ENCODE data around the gene CPXM2. TPM values are rescaled to one million over a fixed set of nuclear protein-coding genes. Genes with fewer than 3 reads are reported as not detected.

The CPXM2 gene
- total RNA-seq, 1 experiment from 2014 or later: not detected

DNA sequence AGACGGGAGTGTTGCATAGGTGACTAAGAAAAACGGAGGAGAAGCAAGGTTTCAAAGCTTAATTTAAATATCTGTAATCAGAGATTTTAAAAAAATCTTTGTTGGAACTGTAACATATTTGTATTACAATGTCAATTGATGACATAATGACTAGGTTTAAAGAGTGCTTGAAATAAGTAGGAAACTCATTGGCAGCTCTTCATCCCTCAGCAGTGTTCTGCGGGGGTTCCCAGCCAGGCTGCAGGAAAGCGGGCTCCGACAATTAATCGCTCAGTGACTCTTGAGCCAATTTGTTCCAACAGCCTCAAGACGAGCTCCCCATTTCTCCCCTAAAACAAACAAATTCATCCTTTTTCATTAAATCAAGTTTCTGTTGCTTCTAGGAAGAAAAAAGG, 22.6 kb downstream of the CPXM2 start:
- CTCF ChIA-PET: no interaction called here

DNA sequence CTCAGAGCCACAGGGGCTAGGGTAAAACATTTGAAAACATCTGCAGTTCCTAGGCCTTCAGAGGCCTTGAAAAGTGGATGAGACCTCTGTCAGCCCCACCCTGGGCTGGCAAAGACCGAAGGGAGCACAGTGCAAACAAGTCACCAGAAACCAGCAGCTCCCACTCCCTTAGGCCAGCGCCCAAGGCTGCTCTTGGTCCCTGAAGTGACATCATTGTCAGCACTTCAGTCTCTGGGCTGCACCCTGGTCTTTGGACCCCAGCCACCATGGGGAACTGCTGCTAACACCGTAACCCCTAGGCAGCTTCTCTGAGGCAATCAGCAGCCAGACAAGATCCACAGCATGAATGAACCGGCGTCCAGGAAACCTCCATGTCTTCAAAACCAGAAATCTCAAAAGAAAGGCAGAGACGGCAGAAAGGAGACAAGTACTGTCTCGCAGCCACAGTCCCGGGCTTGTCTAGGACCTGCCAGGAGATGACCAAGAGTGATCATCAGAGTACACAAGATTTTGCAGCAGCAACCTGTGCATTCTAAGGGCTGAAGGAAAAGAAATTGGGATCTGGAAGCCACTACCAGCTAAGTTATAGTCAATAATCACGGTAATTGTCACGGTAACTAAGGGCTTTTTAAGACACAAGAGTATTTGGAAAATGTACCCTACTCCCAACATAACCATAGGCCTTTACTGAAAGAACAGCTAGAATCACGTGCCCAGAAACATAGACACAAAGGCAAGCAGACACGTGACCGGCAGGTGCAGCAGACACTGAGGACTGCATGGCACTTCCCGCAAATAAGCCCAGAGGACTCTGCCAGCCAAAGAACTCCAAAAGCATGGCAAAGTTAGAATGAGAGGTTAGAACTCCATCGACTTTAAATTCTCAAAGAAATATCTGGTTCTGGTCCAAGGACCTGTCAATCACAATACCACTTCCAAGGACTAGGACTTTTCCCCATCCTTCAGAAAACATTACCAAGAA, 23.3 kb downstream of the CPXM2 start:
- ChIA-PET CTCF (no interaction called here), POLR2A (ENCODE audit: unreplicated experiment) (no interaction called here)
- Histone ChIP-seq H3K36me3 (ENCODE audit: low read depth, low read length) (no peaks in the 10 kb centered on the region), H2AFZ (ENCODE audit: low read length) (no peak overlapping the region), H3K27ac (ENCODE audit: low read length) (no peak overlapping the region), H3K4me3 (ENCODE audit: low read length) (no peak overlapping the region), H3K4me1 (ENCODE audit: insufficient read depth, low read length) (no peaks in the 10 kb centered on the region), H3K9ac (ENCODE audit: low read length) (no peak overlapping the region), H4K20me1 (ENCODE audit: low read length) (no peaks in the 10 kb centered on the region), H3K79me2 (ENCODE audit: low read length) (no peaks in the 10 kb centered on the region), H3K4me2 (ENCODE audit: low read length) (no peak overlapping the region), H3K27me3 (ENCODE audit: low read length) (peaks cover 37% of the 10 kb centered on the region), H3F3A (ENCODE audit: low read length, unreplicated experiment) (no peaks in the 10 kb centered on the region), H3K9me3 (ENCODE audit: low read length) (0 out of 2 replicates have a peak, but pooled peaks cover 2% of the 10 kb centered on the region), H3K9me2 (replicated peaks; ENCODE audit: low read length) (no peaks in the 10 kb centered on the region)
- no peak for DNase-seq
- no TSS peak for BruUV-seq (replicated peaks)
- intact Hi-C loops (cut with micrococcal nuclease): no loop called here
- no peak for ATAC-seq
- no peak for TF ChIP-seq EZH2 (IDR thresholded peaks at IDR 0.05; ENCODE audit: low read length, unreplicated experiment)
- no peak for TF ChIP-seq EZH2phosphoT487 (IDR thresholded peaks at IDR 0.05; ENCODE audit: borderline replicate concordance, low read length)
- TF ChIP-seq, protein P1, sequence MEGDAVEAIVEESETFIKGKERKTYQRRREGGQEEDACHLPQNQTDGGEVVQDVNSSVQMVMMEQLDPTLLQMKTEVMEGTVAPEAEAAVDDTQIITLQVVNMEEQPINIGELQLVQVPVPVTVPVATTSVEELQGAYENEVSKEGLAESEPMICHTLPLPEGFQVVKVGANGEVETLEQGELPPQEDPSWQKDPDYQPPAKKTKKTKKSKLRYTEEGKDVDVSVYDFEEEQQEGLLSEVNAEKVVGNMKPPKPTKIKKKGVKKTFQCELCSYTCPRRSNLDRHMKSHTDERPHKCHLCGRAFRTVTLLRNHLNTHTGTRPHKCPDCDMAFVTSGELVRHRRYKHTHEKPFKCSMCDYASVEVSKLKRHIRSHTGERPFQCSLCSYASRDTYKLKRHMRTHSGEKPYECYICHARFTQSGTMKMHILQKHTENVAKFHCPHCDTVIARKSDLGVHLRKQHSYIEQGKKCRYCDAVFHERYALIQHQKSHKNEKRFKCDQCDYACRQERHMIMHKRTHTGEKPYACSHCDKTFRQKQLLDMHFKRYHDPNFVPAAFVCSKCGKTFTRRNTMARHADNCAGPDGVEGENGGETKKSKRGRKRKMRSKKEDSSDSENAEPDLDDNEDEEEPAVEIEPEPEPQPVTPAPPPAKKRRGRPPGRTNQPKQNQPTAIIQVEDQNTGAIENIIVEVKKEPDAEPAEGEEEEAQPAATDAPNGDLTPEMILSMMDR (conservative IDR thresholded peaks at IDR 0.05; ENCODE audit: low read depth, low read length): no peak

More for the DNA sequence above, 22.6 kb downstream of the CPXM2 start:
- Histone ChIP-seq H3K36me3 (ENCODE audit: low read depth, low read length) (no peaks in the 10 kb centered on the region), H3K4me1 (ENCODE audit: insufficient read depth, low read length) (no peaks in the 10 kb centered on the region), H2AFZ (ENCODE audit: low read length) (no peak overlapping the region), H3K9me2 (replicated peaks; ENCODE audit: low read length) (no peaks in the 10 kb centered on the region), H4K20me1 (ENCODE audit: low read length) (no peaks in the 10 kb centered on the region), H3K4me3 (ENCODE audit: low read length) (no peak overlapping the region), H3K4me2 (ENCODE audit: low read length) (no peak overlapping the region), H3K9me3 (ENCODE audit: low read length) (0 out of 2 replicates have a peak, but pooled peaks cover 3% of the 10 kb centered on the region), H3K27ac (ENCODE audit: low read length) (no peak overlapping the region), H3K9ac (ENCODE audit: low read length) (no peak overlapping the region), H3F3A (ENCODE audit: low read length, unreplicated experiment) (no peaks in the 10 kb centered on the region), H3K27me3 (ENCODE audit: low read length) (peaks cover 37% of the 10 kb centered on the region), H3K79me2 (ENCODE audit: low read length) (no peaks in the 10 kb centered on the region)
- BruUV-seq (replicated peaks): no TSS peak
- intact Hi-C loops (cut with micrococcal nuclease): no loop called here
- TF ChIP-seq EZH2 (IDR thresholded peaks at IDR 0.05; ENCODE audit: low read length, unreplicated experiment) (no peak), EZH2phosphoT487 (IDR thresholded peaks at IDR 0.05; ENCODE audit: borderline replicate concordance, low read length) (no peak)
- TF ChIP-seq, protein P1 (conservative IDR thresholded peaks at IDR 0.05; ENCODE audit: low read depth, low read length): no peak
- DNase-seq (no peak), ATAC-seq (no peak)
- POLR2A ChIA-PET (ENCODE audit: unreplicated experiment): no interaction called here

DNA sequence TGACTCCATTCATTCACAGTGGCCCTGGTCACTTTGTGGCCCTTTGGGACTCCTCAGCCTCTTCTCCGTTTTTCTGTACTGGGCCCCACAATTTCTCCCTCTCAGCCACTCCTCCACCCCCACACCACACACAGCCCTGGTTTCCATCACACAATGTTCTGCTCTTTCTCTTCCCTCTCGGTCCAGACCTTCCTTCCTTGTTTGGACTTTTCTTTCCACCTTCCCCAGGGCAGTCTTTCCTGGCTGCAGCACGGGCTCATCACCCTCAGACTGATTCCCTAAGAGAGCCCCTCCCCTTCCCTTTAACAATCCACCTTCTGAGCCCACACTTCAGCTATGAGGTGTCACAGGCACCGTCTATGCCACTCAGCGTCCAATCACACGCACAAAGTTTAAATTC, 25.7 kb downstream of the CPXM2 start:
- H3K27me3 ChIP-seq (ENCODE audit: low read length): peaks cover 53% of the 10 kb centered on the region
- no peak overlapping the region for H3K9ac ChIP-seq (ENCODE audit: low read length)
- no peak overlapping the region for H3K4me3 ChIP-seq (ENCODE audit: low read length)
- ChIA-PET CTCF (no interaction called here), POLR2A (ENCODE audit: unreplicated experiment) (no interaction called here)
- H3K9me3 ChIP-seq (ENCODE audit: low read length): no peaks in the 10 kb centered on the region
- H3K79me2 ChIP-seq (ENCODE audit: low read length): no peaks in the 10 kb centered on the region
- intact Hi-C loops (cut with micrococcal nuclease): no loop called here
- H3K9me2 ChIP-seq (replicated peaks; ENCODE audit: low read length): no peaks in the 10 kb centered on the region
- BruUV-seq (replicated peaks): no TSS peak
- DNase-seq: no peak
- H3K36me3 ChIP-seq (ENCODE audit: low read depth, low read length): no peaks in the 10 kb centered on the region
- no peaks in the 10 kb centered on the region for H4K20me1 ChIP-seq (ENCODE audit: low read length)
- H3F3A ChIP-seq (ENCODE audit: low read length, unreplicated experiment): no peaks in the 10 kb centered on the region
- no peak overlapping the region for H3K4me2 ChIP-seq (ENCODE audit: low read length)
- no peak overlapping the region for H2AFZ ChIP-seq (ENCODE audit: low read length)
- H3K4me1 ChIP-seq (ENCODE audit: insufficient read depth, low read length): no peaks in the 10 kb centered on the region
- H3K27ac ChIP-seq (ENCODE audit: low read length): no peak overlapping the region
- TF ChIP-seq EZH2phosphoT487 (IDR thresholded peaks at IDR 0.05; ENCODE audit: borderline replicate concordance, low read length) (no peak), EZH2 (IDR thresholded peaks at IDR 0.05; ENCODE audit: low read length, unreplicated experiment) (no peak)
- TF ChIP-seq, protein P1 (conservative IDR thresholded peaks at IDR 0.05; ENCODE audit: low read depth, low read length): no peak
- no peak for ATAC-seq
